GM18870 (cell line): ENCODE measurements around the gene HBQ1.
"Not testable (repeated sequence)": the region's sequence is repeated elsewhere in the genome, so short reads cannot be mapped to it uniquely, and the experiment has no call there.

ENCODE experiments used
- ATAC-seq: cut with Tn5 transposase; IDR thresholded peaks from one replicate; pipeline ENCODE4 v1.9.1; 2021; ENCODE audit warnings: moderate library complexity; ENCODE audit not compliant: unreplicated experiment

Gene HBQ1

GRCh38 chr16:200388-200787, 20.1 kb downstream of the HBQ1 start:
- no peak for ATAC-seq

GRCh38 chr16:203246-203645, 23.0 kb downstream of the HBQ1 start:
- no peak for ATAC-seq

GRCh38 chr16:204046-204445, 23.8 kb downstream of the HBQ1 start:
- not testable (repeated sequence) for ATAC-seq

- ATAC-seq: not testable (repeated sequence)
These were observed 29.1 kb downstream of the HBQ1 start for GRCh38 chr16:209359-209758.

- not testable (repeated sequence) for ATAC-seq
These were observed 31.4 kb downstream of the HBQ1 start for GRCh38 chr16:211631-212180.

GRCh38 chr16:212999-213398, 32.7 kb downstream of the HBQ1 start:
- no peak for ATAC-seq

- no peak for ATAC-seq
These were observed 39.8 kb downstream of the HBQ1 start for GRCh38 chr16:220021-220420.

GRCh38 chr16:228151-228851, 48.0 kb downstream of the HBQ1 start:
- no peak for ATAC-seq

GRCh38 chr16:228852-229730, 48.8 kb downstream of the HBQ1 start, which contains the start of gene LUC7L:
LUC7L (minus strand) TSS chr16:229449; CDS start chr16:229339, 110 bp downstream.
- ATAC-seq: peak; percentile 51

- ATAC-seq: no peak
These were observed 49.5 kb downstream of the HBQ1 start for GRCh38 chr16:229731-230281.

GRCh38 chr16:230351-230750, 50.1 kb downstream of the HBQ1 start:
- not testable (repeated sequence) for ATAC-seq
